Measurements from ENCODE around the gene ASCC2.

Gene ASCC2

GRCh38 chr22:29804985-29805384 is 33.1 kb downstream of the ASCC2 start:
- no peak for ATAC-seq
- no peak for TF ChIP-seq ISL1 (CRISPR knock-in tag; IDR thresholded peaks at IDR 0.05)
- no peak for TF ChIP-seq ZNF70 (CRISPR knock-in tag; IDR thresholded peaks at IDR 0.05)
- TF ChIP-seq PPARA (CRISPR knock-in tag; IDR thresholded peaks at IDR 0.05; ENCODE audit: borderline replicate concordance): no peak

- TF ChIP-seq PPARA (CRISPR knock-in tag; IDR thresholded peaks at IDR 0.05; ENCODE audit: borderline replicate concordance) (no peak), ZNF565 (CRISPR knock-in tag; conservative IDR thresholded peaks at IDR 0.05; ENCODE audit: low read depth) (no peak), SNAI2 (CRISPR knock-in tag; IDR thresholded peaks at IDR 0.05) (no peak), RARB (CRISPR knock-in tag; IDR thresholded peaks at IDR 0.05) (no peak), ISL1 (CRISPR knock-in tag; IDR thresholded peaks at IDR 0.05) (no peak), CSDC2 (CRISPR knock-in tag; IDR thresholded peaks at IDR 0.05) (no peak), CREB5 (CRISPR knock-in tag; IDR thresholded peaks at IDR 0.05; ENCODE audit: low read depth) (no peak), TOX (CRISPR knock-in tag; IDR thresholded peaks at IDR 0.05; ENCODE audit: borderline replicate concordance) (no peak), OSR1 (CRISPR knock-in tag; IDR thresholded peaks at IDR 0.05) (no peak), ZNF8 (CRISPR knock-in tag; IDR thresholded peaks at IDR 0.05) (no peak), GLIS3 (CRISPR knock-in tag; IDR thresholded peaks at IDR 0.05) (no peak), ZFP3 (CRISPR knock-in tag; IDR thresholded peaks at IDR 0.05) (no peak), ZFP30 (CRISPR knock-in tag; IDR thresholded peaks at IDR 0.05) (no peak), TCF4 (CRISPR knock-in tag; IDR thresholded peaks at IDR 0.05; ENCODE audit: borderline replicate concordance) (no peak), ESRRG (CRISPR knock-in tag; IDR thresholded peaks at IDR 0.05) (no peak), BACH2 (CRISPR knock-in tag; IDR thresholded peaks at IDR 0.05; ENCODE audit: borderline replicate concordance) (no peak)
- TF ChIP-seq, protein P1, sequence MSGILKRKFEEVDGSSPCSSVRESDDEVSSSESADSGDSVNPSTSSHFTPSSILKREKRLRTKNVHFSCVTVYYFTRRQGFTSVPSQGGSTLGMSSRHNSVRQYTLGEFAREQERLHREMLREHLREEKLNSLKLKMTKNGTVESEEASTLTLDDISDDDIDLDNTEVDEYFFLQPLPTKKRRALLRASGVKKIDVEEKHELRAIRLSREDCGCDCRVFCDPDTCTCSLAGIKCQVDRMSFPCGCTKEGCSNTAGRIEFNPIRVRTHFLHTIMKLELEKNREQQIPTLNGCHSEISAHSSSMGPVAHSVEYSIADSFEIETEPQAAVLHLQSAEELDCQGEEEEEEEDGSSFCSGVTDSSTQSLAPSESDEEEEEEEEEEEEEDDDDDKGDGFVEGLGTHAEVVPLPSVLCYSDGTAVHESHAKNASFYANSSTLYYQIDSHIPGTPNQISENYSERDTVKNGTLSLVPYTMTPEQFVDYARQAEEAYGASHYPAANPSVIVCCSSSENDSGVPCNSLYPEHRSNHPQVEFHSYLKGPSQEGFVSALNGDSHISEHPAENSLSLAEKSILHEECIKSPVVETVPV (CRISPR knock-in tag; IDR thresholded peaks at IDR 0.05): no peak
- TF ChIP-seq, protein P2, sequence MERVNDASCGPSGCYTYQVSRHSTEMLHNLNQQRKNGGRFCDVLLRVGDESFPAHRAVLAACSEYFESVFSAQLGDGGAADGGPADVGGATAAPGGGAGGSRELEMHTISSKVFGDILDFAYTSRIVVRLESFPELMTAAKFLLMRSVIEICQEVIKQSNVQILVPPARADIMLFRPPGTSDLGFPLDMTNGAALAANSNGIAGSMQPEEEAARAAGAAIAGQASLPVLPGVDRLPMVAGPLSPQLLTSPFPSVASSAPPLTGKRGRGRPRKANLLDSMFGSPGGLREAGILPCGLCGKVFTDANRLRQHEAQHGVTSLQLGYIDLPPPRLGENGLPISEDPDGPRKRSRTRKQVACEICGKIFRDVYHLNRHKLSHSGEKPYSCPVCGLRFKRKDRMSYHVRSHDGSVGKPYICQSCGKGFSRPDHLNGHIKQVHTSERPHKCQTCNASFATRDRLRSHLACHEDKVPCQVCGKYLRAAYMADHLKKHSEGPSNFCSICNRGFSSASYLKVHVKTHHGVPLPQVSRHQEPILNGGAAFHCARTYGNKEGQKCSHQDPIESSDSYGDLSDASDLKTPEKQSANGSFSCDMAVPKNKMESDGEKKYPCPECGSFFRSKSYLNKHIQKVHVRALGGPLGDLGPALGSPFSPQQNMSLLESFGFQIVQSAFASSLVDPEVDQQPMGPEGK (CRISPR knock-in tag; IDR thresholded peaks at IDR 0.05; ENCODE audit: borderline replicate concordance): no peak
- TF ChIP-seq, protein P3, sequence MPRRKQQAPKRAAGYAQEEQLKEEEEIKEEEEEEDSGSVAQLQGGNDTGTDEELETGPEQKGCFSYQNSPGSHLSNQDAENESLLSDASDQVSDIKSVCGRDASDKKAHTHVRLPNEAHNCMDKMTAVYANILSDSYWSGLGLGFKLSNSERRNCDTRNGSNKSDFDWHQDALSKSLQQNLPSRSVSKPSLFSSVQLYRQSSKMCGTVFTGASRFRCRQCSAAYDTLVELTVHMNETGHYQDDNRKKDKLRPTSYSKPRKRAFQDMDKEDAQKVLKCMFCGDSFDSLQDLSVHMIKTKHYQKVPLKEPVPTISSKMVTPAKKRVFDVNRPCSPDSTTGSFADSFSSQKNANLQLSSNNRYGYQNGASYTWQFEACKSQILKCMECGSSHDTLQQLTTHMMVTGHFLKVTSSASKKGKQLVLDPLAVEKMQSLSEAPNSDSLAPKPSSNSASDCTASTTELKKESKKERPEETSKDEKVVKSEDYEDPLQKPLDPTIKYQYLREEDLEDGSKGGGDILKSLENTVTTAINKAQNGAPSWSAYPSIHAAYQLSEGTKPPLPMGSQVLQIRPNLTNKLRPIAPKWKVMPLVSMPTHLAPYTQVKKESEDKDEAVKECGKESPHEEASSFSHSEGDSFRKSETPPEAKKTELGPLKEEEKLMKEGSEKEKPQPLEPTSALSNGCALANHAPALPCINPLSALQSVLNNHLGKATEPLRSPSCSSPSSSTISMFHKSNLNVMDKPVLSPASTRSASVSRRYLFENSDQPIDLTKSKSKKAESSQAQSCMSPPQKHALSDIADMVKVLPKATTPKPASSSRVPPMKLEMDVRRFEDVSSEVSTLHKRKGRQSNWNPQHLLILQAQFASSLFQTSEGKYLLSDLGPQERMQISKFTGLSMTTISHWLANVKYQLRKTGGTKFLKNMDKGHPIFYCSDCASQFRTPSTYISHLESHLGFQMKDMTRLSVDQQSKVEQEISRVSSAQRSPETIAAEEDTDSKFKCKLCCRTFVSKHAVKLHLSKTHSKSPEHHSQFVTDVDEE (CRISPR knock-in tag; IDR thresholded peaks at IDR 0.05): no peak
- TF ChIP-seq, protein P4, sequence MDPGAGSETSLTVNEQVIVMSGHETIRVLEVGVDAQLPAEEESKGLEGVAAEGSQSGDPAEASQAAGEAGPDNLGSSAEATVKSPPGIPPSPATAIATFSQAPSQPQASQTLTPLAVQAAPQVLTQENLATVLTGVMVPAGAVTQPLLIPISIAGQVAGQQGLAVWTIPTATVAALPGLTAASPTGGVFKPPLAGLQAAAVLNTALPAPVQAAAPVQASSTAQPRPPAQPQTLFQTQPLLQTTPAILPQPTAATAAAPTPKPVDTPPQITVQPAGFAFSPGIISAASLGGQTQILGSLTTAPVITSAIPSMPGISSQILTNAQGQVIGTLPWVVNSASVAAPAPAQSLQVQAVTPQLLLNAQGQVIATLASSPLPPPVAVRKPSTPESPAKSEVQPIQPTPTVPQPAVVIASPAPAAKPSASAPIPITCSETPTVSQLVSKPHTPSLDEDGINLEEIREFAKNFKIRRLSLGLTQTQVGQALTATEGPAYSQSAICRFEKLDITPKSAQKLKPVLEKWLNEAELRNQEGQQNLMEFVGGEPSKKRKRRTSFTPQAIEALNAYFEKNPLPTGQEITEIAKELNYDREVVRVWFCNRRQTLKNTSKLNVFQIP (CRISPR knock-in tag; IDR thresholded peaks at IDR 0.05; ENCODE audit: borderline replicate concordance, low read depth): no peak
Measured at GRCh38 chr22:29803190-29803589, 34.9 kb downstream of the ASCC2 start.

DNA sequence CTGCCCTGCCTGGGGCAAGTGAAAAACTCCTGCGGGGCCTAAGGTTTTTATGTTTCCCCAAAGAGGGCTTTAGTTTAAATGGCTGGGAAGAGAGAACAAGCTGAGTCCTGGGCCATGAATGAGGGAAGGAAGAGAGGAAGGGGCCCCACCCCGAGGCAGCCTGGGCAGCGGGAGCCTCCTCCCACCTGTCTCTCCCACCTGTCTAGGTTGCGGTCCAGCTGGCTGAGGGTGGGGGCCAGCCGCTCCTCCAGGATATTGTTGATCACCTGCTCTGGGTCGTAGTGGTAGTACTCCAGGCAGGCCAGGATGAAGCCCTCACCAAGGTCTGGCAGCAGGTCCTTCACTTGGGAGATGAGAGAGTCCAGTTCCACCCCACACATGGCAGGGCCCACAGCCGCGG is 36.3 kb downstream of the ASCC2 start:
- ATAC-seq: no peak
- no peak for TF ChIP-seq TCF4 (CRISPR knock-in tag; IDR thresholded peaks at IDR 0.05; ENCODE audit: borderline replicate concordance)
- no peak for TF ChIP-seq SNAI2 (CRISPR knock-in tag; IDR thresholded peaks at IDR 0.05)
- TF ChIP-seq, protein P1 (CRISPR knock-in tag; IDR thresholded peaks at IDR 0.05): no peak
- TF ChIP-seq ZNF70 (CRISPR knock-in tag; IDR thresholded peaks at IDR 0.05): no peak
- TF ChIP-seq, protein P2 (CRISPR knock-in tag; IDR thresholded peaks at IDR 0.05; ENCODE audit: borderline replicate concordance): no peak
- no peak for TF ChIP-seq GLIS3 (CRISPR knock-in tag; IDR thresholded peaks at IDR 0.05)
- no peak for TF ChIP-seq ARNTL (CRISPR knock-in tag; IDR thresholded peaks at IDR 0.05; ENCODE audit: borderline replicate concordance, low read depth)
- TF ChIP-seq CSDC2 (CRISPR knock-in tag; IDR thresholded peaks at IDR 0.05): no peak
- no peak for TF ChIP-seq ISL1 (CRISPR knock-in tag; IDR thresholded peaks at IDR 0.05)
- TF ChIP-seq, protein P4 (CRISPR knock-in tag; IDR thresholded peaks at IDR 0.05; ENCODE audit: borderline replicate concordance, low read depth): no peak
- no peak for TF ChIP-seq ZFP3 (CRISPR knock-in tag; IDR thresholded peaks at IDR 0.05)

More at GRCh38 chr22:29803190-29803589, 34.9 kb downstream of the ASCC2 start:
- no peak for ATAC-seq

Measured in SK-N-SH treated with all-trans-retinoic acid at 6 μM for 48 hours (cell line).